Stomach smooth muscle (tissue), 2 donors: ENCODE results near the gene CFAP43.

Experiments
- H3K27ac ChIP-seq: one replicate; pipeline ENCODE4 v1.7.0; 2013; ENCODE audit warnings: mild to moderate bottlenecking, low read length, inconsistent platforms
- H3K27me3 ChIP-seq, 2 donors: one replicate each; pipeline ENCODE4 v1.7.0; 2013; ENCODE audit warnings: low read length in 2 of 2; ENCODE audit not compliant: insufficient read depth in 2 of 2, control insufficient read depth in 1 of 2
- H3K36me3 ChIP-seq, 2 donors: one replicate each; pipeline ENCODE4 v1.7.0; 2013; ENCODE audit warnings: low read length in 2 of 2; ENCODE audit not compliant: control insufficient read depth in 2 of 2, insufficient read depth in 2 of 2
- H3K4me1 ChIP-seq: one replicate; pipeline ENCODE4 v1.7.0; 2013; ENCODE audit warnings: low read length; ENCODE audit not compliant: control insufficient read depth, insufficient read depth
- H3K4me3 ChIP-seq, 2 donors: one replicate each; pipeline ENCODE4 v1.7.0; 2013; ENCODE audit warnings: low read length in 2 of 2
- H3K9ac ChIP-seq, 2 donors: one replicate each; pipeline ENCODE4 v1.7.0; 2013; ENCODE audit warnings: low read length in 2 of 2, mild to moderate bottlenecking in 1 of 2
- H3K9me3 ChIP-seq, 2 donors: one replicate each; pipeline ENCODE4 v1.7.0; 2013; ENCODE audit warnings: low read length in 2 of 2; ENCODE audit not compliant: control insufficient read depth in 2 of 2
- donor health status: healthy.
- donor health status: Pancreatic carcinoma.

The CFAP43 gene

DNA sequence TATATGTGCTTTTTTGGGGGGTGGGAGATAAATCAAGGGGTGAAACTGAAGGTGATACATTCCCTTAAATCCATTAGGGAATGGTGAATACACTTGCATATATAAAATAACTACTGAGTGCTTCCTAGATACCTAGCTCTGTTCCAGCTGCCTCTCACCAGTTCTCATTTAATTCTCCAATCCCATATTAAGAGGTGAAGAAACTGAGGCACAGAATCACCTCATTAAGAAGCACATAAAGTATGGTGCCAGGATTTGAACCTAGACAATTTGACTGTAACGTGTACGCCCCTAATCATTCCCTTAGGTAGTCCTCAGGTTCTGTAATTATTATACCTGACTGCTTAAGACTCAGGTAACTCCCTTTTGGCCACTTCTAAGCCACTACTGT, 111.7 kb downstream of the CFAP43 start:
- Histone ChIP-seq H3K36me3 (no peaks in the 10 kb centered on the region), H3K9ac (peak overlapping the region; percentile 92 to 95), H3K27me3 (no peaks in the 10 kb centered on the region), H3K4me3 (peak overlapping the region; percentile 79 to 89), H3K4me1 (no peaks in the 10 kb centered on the region), H3K9me3 (no peaks in the 10 kb centered on the region), H3K27ac (peak overlapping the region; percentile 98)

DNA sequence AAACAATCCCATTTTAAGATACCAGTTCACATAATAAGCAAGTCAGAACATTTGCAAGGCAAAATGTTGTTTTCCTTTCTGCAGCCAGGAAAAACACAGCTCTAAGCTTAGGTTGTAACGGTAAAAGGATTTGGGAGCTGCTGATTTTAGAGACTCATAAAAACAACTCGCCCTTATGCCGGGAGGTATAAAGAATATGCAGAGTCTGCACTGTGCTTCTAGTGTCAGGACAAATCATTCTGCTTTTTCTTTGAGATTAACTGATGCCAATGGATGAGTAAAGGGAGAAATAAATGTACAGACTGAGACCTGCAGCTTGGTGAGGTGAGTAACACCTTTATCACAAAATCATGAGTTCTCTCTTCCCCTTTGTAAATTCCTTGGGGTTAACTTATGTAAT, 112.2 kb downstream of the CFAP43 start:
- Histone ChIP-seq H3K4me3 (no peak overlapping the region), H3K27ac (no peak overlapping the region), H3K36me3 (no peaks in the 10 kb centered on the region), H3K9ac (no peak overlapping the region), H3K27me3 (no peaks in the 10 kb centered on the region), H3K4me1 (no peaks in the 10 kb centered on the region), H3K9me3 (no peaks in the 10 kb centered on the region)

DNA sequence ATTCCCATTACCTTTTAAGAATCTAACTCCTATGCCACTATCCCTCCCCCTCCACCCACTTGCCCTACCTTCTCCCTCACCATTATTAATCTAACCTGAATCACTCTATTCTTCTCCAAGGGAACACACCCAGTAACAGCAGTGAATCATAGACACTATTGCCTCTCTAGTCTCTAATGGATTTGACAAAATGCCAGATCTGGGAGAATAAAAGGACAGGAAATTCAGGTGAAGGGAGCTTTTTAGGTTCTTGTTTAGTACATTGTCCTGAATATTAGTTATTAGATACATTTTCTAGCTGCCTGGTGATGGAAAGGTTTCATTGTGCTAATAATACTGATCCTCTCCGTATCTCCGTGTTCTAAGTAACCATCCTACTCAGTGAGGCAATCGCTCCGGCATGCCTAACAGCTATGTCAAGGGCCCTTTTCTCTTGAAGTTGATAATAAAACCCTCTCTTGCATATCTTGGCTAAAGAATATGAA, 114.3 kb downstream of the CFAP43 start:
- Histone ChIP-seq H3K27me3 (no peaks in the 10 kb centered on the region), H3K9ac (no peak overlapping the region), H3K9me3 (no peaks in the 10 kb centered on the region), H3K36me3 (no peaks in the 10 kb centered on the region), H3K27ac (no peak overlapping the region), H3K4me3 (no peak overlapping the region), H3K4me1 (no peaks in the 10 kb centered on the region)

DNA sequence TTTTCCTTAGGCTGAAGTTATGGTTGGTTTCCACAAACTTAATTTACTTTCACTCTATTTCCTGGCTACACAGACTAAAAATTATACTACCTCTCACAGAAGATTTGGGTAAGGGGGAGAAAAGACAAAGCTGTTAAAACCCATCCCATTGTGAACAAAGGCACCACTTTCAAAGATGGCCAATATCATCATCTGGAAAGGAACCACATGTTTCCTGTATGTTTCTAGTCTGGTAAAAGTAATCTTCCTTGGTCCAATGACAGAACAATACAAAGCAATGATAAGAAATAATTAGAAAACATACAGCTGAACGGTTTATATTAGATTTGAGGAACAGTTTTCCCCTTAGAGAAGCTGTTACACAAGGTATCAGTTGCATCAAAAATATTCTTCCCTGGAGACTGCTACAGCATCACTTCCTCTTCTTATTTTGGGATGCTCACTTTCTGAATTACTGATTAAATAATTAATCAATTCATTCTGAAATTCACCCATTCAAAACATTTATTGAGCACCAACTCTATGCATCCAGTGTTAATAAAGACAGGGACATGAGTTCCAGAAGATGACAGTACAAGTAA, 118.7 kb downstream of the CFAP43 start:
- Histone ChIP-seq H3K27me3 (no peaks in the 10 kb centered on the region), H3K4me1 (no peaks in the 10 kb centered on the region), H3K36me3 (no peaks in the 10 kb centered on the region), H3K9ac (no peak overlapping the region), H3K4me3 (no peak overlapping the region), H3K27ac (no peak overlapping the region), H3K9me3 (no peaks in the 10 kb centered on the region)

- Histone ChIP-seq H3K9me3 (no peaks in the 10 kb centered on the region), H3K36me3 (no peaks in the 10 kb centered on the region), H3K27ac (no peak overlapping the region), H3K9ac (no peak overlapping the region), H3K4me1 (no peaks in the 10 kb centered on the region), H3K4me3 (no peak overlapping the region), H3K27me3 (no peaks in the 10 kb centered on the region)
Observed at GRCh38 chr10:104109908-104110662, 122.1 kb downstream of the CFAP43 start.

- Histone ChIP-seq H3K4me1 (no peaks in the 10 kb centered on the region), H3K27ac (no peak overlapping the region), H3K36me3 (no peaks in the 10 kb centered on the region), H3K4me3 (no peak overlapping the region), H3K9ac (no peak overlapping the region), H3K27me3 (no peaks in the 10 kb centered on the region), H3K9me3 (no peaks in the 10 kb centered on the region)
Observed at GRCh38 chr10:104104926-104105325, 127.2 kb downstream of the CFAP43 start.

DNA sequence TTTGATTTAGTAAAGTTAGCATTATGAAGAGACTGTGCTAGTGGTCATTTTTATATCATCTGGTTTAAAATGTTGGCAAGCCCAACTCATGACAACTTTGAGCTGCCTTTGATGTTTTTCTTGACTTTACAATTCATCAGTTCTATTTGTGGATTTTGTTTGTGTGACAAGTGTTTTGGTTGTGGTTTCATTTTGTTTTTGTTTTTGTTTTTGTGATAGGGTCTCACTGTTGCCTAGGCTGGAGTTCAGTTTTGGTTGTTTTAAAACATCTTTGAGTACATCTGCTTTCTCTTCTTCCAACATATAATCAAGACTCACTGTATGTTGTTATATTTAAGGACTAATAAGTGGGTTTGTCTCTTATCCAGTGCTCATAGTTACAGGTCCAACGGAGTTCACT, 127.7 kb downstream of the CFAP43 start:
- Histone ChIP-seq H3K4me1 (no peaks in the 10 kb centered on the region), H3K4me3 (no peak overlapping the region), H3K9ac (no peak overlapping the region), H3K36me3 (no peaks in the 10 kb centered on the region), H3K27me3 (no peaks in the 10 kb centered on the region), H3K9me3 (no peaks in the 10 kb centered on the region), H3K27ac (no peak overlapping the region)

GRCh38 chr10:104103956-104104355, 128.2 kb downstream of the CFAP43 start:
- H3K36me3 ChIP-seq, result no peaks in the 10 kb centered on the region
- no peaks in the 10 kb centered on the region for H3K9me3 ChIP-seq
- H3K27me3 ChIP-seq, result no peaks in the 10 kb centered on the region
- no peaks in the 10 kb centered on the region for H3K4me1 ChIP-seq
- no peak overlapping the region for H3K4me3 ChIP-seq
- H3K9ac ChIP-seq, result no peak overlapping the region
- H3K27ac ChIP-seq, result no peak overlapping the region

GRCh38 chr10:104101902-104102301, 130.3 kb downstream of the CFAP43 start:
- Histone ChIP-seq H3K9ac (no peak overlapping the region), H3K9me3 (peaks cover 0 to 3% of the 10 kb centered on the region in 2 donors), H3K4me3 (no peak overlapping the region), H3K27me3 (no peaks in the 10 kb centered on the region), H3K36me3 (no peaks in the 10 kb centered on the region), H3K4me1 (no peaks in the 10 kb centered on the region), H3K27ac (no peak overlapping the region)

- Histone ChIP-seq H3K36me3 (no peaks in the 10 kb centered on the region), H3K9ac (no peak overlapping the region), H3K4me1 (no peaks in the 10 kb centered on the region), H3K27me3 (no peaks in the 10 kb centered on the region), H3K9me3 (peaks cover 0 to 6% of the 10 kb centered on the region in 2 donors), H3K4me3 (no peak overlapping the region), H3K27ac (no peak overlapping the region)
Observed at GRCh38 chr10:104100795-104101194, 131.4 kb downstream of the CFAP43 start.

DNA sequence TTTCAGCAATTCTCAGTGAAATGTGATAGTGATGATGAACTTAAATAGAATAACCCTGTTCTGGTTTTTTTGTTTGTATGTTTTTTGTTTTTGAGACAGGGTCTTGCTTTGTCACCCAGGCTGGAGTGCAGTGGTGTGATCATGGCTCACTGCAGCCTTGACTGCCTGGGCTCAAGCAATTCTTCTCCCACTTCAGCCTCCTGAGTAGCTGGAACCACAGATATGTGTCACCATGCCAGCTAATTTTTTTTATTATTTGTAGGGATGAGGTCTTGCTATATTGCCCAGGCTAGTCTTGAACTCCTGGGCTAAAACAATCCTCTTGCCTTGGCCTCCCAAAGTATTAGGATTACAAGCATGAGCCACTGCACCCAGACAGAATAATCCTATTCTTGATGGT, 132.2 kb downstream of the CFAP43 start:
- H3K9me3 ChIP-seq, result peaks cover 0 to 6% of the 10 kb centered on the region in 2 donors
- H3K27me3 ChIP-seq, result no peaks in the 10 kb centered on the region
- H3K27ac ChIP-seq, result no peak overlapping the region
- no peak overlapping the region for H3K9ac ChIP-seq
- no peak overlapping the region for H3K4me3 ChIP-seq
- H3K36me3 ChIP-seq, result no peaks in the 10 kb centered on the region
- H3K4me1 ChIP-seq, result no peaks in the 10 kb centered on the region
